Neural progenitor cell (in vitro differentiated cells): ENCODE results near the gene SULT6B1.

Source experiments
- EZH2 ChIP-seq: fragments of 200-600 bp; sonication (generic); IDR thresholded peaks from 2 replicates; pipeline ENCODE4 v1.6.1; 2017; ENCODE audit warnings: antibody characterized with exemption, mild to moderate bottlenecking, moderate library complexity
- EZH2phosphoT487 ChIP-seq: fragments of 200-600 bp; sonication (generic); IDR thresholded peaks from 2 replicates; pipeline ENCODE4 v1.6.1; 2017; ENCODE audit warnings: antibody characterized with exemption
- TF ChIP-seq, protein P1 (sequence below): fragments of 200-600 bp; sonication (generic); IDR thresholded peaks from 2 replicates; pipeline ENCODE4 v1.5.1; 2017; ENCODE audit warnings: antibody characterized with exemption, mild to moderate bottlenecking

DNA sequence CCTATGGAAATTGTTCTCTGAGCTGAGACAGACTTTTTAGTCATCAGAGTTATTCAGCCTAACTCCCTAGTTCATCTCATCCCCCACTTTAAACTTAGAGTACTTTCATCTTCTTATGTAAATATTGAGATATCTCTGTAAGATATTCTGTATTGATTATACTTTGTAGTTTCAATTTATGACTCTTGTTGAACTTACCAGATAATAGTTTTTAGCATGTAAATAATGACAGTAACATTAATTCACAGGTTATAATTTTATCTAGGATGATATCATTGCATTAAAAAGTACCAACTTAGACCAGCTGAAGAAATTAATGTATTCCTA, 16.9 kb downstream of the SULT6B1 start:
- TF ChIP-seq EZH2 (no peak), EZH2phosphoT487 (no peak)
- TF ChIP-seq, protein P1, sequence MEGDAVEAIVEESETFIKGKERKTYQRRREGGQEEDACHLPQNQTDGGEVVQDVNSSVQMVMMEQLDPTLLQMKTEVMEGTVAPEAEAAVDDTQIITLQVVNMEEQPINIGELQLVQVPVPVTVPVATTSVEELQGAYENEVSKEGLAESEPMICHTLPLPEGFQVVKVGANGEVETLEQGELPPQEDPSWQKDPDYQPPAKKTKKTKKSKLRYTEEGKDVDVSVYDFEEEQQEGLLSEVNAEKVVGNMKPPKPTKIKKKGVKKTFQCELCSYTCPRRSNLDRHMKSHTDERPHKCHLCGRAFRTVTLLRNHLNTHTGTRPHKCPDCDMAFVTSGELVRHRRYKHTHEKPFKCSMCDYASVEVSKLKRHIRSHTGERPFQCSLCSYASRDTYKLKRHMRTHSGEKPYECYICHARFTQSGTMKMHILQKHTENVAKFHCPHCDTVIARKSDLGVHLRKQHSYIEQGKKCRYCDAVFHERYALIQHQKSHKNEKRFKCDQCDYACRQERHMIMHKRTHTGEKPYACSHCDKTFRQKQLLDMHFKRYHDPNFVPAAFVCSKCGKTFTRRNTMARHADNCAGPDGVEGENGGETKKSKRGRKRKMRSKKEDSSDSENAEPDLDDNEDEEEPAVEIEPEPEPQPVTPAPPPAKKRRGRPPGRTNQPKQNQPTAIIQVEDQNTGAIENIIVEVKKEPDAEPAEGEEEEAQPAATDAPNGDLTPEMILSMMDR: no peak
